GM10266 (cell line): Measurements from ENCODE around the gene DDAH1.
"Not testable (repeated sequence)": the region's sequence is repeated elsewhere in the genome, so short reads cannot be mapped to it uniquely, and the experiment has no call there.

Experiments
- DNase-seq: peaks from one replicate; pipeline ENCODE4 v3.0.0; 2012; ENCODE audit errors: extremely low spot score
- CTCF ChIP-seq: IDR thresholded peaks from 2 replicates; pipeline ENCODE4 v1.5.1; 2012; ENCODE audit warnings: mild to moderate bottlenecking, low read depth; ENCODE audit not compliant: control insufficient read depth, insufficient read depth; ENCODE audit errors: missing control alignments

Gene DDAH1

GRCh38 chr1:85351202-85351828 is 113.6 kb downstream of the DDAH1 start:
- no peak for DNase-seq
- TF ChIP-seq CTCF, result no peak

DNA sequence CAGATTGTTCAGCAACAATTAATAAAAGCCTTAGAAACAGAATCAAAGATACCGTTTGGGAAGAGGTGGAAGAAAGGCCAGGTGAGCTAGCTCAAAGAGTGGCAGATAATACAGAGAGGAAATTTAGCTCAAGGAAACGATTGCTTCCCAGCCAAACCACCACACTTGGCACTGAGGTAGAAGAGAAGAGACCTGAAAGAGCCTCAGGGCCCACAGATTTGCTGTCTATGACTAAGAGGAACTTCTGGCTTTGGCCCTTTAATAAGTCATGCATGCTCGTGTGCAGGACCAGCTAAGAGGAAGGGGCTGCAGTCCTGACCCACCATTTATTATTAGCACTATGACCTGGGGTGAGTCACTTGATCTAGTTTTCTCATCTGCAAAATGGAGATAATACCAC is 115.7 kb downstream of the DDAH1 start:
- TF ChIP-seq CTCF, result no peak
- no peak for DNase-seq

DNA sequence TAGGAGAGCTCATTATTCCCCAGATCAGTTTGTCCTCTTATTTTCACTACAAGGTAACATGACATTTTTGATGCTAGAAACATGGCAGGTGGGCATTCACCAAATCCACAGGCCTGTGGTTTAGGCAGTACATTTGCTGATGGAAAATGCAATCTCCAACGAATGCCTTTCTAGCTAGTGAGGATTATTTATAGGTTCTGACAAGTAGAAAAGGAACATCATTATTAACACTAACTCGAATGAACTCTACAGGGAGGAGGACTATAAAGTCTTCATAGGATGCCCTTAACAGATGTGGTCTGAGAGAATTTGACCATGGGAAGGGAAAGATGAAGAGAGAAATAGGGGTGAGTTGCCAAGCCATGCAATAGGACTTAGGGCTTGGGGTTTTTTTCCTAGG is 117.1 kb downstream of the DDAH1 start:
- DNase-seq, result no peak

GRCh38 chr1:85347275-85347674 is 117.7 kb downstream of the DDAH1 start:
- DNase-seq, result not testable (repeated sequence)

More for the DNA sequence above, 117.1 kb downstream of the DDAH1 start:
- TF ChIP-seq CTCF, result no peak

DNA sequence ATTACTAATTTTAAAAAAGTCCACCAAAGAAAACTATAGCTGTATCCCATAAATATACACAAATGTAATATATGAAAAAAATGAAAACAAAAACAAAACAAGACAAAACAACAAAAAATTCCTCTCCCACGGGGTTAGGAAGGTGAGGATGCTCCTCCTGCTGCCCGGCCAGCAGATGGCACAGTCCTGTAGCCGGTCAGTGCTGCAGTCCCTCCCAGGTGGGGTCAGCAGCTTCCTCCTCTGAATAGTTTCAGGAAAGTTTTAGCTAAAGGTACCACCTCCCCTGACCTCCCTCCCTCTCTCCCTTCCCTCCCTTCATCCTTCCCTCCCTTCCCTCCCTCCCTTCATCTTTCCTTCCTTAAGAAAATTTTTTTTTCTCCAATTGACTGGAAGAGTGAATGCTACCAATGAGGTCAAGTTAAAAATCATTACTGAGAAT is 120.7 kb downstream of the DDAH1 start:
- peak; percentile 45 for TF ChIP-seq CTCF
- DNase-seq, result no peak

GRCh38 chr1:85343612-85344255 is 121.2 kb downstream of the DDAH1 start:
- no peak for DNase-seq
- TF ChIP-seq CTCF, result no peak

- no peak for DNase-seq
- no peak for TF ChIP-seq CTCF
Observed at GRCh38 chr1:85343213-85343611, 121.7 kb downstream of the DDAH1 start.
